ENCODE data around the gene WDR38. TPM values are rescaled to one million over a fixed set of nuclear protein-coding genes. Genes with fewer than 3 reads are reported as not detected.

WDR38 gene
- total RNA-seq, 1 donor from 2014 or later: not detected

DNA sequence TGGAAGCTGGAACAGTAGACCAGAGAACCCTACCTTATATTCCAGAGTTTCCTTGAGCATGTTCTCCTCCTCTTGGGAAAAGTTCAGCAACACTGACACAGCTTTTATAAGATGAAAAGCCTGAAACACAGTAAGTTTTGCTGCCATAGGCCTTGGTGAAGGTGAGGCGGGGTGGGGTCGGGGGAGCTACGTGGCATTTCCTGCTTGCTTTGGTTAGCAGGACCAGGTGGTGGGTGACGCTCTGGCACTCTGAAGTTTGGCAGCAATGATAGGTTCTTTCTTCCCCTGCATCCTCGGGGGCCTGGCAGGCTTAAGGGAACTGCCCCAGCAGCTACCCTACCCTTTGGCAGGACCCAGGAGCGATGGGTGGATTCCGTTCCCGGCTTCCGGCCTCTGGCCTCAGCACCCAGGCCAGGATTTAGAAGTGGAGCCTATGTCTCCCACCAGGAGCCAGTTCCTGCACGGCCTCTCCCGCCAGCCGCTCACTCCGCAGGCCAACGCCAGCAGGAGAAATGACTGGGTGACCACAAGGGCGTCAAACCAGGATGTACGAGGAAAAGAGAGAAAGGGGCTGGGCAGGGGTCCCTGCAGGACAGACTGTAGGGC, 28.0 kb downstream of the WDR38 start:
- no peak for DNase-seq (ENCODE audit: low spot score)

DNA sequence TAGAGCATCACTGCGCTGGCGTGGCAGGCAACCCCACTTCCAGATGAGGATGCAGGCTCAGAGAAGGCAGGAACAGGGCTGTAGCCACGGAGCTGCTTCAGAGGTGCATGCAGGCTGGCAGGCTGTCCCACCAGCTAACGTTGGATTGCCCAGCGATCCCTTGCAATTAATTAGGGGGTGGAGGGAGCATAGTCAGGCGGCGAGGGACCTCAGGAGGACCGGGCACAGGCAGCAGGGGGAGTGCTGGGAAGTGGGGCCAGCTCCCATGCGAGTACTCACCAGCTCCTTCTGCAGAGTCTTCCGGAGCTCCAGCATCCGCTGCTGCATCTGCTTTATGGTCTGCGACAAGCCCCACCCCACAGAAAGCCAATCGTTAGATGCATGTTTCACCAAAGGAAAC, 29.0 kb downstream of the WDR38 start:
- DNase-seq (ENCODE audit: low spot score): no peak

DNA sequence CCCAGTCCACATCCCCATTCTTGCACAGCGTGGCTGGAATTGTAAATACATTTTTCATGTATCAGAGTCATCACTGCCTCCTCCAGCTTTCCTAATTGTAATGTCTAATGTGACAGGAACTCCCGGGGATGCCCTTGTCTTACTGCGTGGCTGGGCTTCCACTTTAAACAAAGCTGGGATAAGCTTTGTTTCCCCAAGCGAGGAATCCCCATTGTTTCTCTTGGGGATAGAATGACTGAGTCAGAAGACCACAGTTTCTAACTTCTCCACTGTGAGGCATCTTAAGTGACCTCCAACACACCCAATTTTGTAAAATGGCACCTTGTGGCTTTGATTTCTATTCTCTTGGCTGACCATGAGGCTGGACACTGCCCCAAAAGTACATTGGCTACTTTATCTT, 31.1 kb downstream of the WDR38 start:
- DNase-seq (ENCODE audit: low spot score): no peak

- DNase-seq (ENCODE audit: low spot score): no peak
These were observed 32.3 kb downstream of the WDR38 start for GRCh38 chr9:124885551-124885950.

GRCh38 chr9:124886461-124886860, 33.2 kb downstream of the WDR38 start:
- DNase-seq (ENCODE audit: low spot score): no peak

- DNase-seq (ENCODE audit: low spot score): no peak
These were observed 33.7 kb downstream of the WDR38 start for GRCh38 chr9:124886866-124887492.

- no peak for DNase-seq (ENCODE audit: low spot score)
These were observed 34.6 kb downstream of the WDR38 start for GRCh38 chr9:124887832-124888231.

GRCh38 chr9:124889006-124889405, 35.7 kb downstream of the WDR38 start:
- no peak for DNase-seq (ENCODE audit: low spot score)

DNA sequence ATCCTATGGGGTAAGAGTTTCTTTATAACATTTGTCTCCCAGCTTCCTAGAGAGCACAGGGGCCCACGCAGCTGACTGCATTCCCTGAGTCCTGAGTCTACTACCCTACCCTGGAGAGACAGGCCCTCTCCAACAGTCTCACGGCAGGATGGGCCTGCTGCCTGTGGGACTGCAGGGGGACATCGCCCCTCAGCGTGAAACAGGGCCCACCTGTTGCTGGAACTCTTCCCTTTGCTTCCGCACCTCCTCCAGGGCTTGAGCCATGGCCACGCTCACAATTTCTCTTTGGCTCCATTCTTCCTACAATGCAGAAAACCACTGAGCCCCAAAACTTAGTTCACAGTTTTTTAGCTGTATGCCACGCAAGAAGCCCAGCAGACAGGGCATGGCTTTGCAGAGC, 36.9 kb downstream of the WDR38 start:
- no peak for DNase-seq (ENCODE audit: low spot score)

DNA sequence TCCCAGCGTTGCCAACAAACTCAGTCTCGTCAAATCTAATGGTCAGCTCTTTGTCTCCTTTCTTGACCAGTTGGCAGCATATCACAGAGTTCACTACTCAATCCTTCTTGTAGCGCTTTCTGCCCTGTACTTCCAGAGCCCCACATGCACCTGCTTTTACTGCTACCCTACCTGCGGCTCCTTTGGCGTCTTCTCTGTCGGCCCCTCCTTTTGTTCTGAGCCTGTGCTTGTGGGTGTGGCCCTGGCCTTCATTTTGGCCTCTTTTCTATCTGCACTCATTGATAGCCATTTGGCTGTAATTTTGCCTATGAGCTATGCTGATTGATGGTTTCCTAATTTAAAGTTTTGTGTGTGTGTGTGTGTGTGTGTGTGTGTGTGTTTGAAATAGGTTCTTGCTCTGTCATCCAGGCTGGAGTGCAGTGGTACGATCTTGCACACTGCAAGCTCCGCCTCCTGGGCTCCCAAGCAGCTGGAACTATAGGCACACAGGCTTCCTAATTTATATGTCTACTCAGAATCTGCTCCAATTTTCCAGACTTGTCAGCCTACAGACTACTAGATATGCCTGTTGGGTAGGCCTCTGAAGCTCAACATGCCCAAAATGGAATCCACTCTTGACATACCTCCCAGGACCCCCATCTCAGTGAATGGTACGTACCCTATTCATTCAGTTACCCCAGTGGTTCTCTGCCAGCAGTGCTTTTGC, 40.9 kb downstream of the WDR38 start:
- DNase-seq (ENCODE audit: low spot score): no peak

GRCh38 chr9:124894741-124895170, 41.5 kb downstream of the WDR38 start:
- DNase-seq (ENCODE audit: low spot score): peak; percentile 24

- DNase-seq (ENCODE audit: low spot score): no peak
These were observed 44.6 kb downstream of the WDR38 start for GRCh38 chr9:124897570-124898460.

GRCh38 chr9:124899845-124900244, 46.6 kb downstream of the WDR38 start:
- peak; percentile 7 for DNase-seq (ENCODE audit: low spot score)

- DNase-seq (ENCODE audit: low spot score): no peak
These were observed 53.7 kb downstream of the WDR38 start for GRCh38 chr9:124906966-124907365.

Other genes with a start within 250 kb of the WDR38 start
- 0.72 TPM for gene NR6A1, start 82.1 kb upstream of the WDR38 start, total RNA-seq (ENCODE audit: insufficient read depth, low replicate concordance)
- 9.6 TPM for gene OLFML2A, start 76.3 kb upstream of the WDR38 start, total RNA-seq (ENCODE audit: insufficient read depth, low replicate concordance)
- gene RPL35, start 8.5 kb downstream of the WDR38 start, total RNA-seq (ENCODE audit: insufficient read depth, low replicate concordance): 1,684 TPM
- gene ARPC5L, start 8.7 kb downstream of the WDR38 start, total RNA-seq (ENCODE audit: insufficient read depth, low replicate concordance): 10.1 TPM
- gene GOLGA1, start 87.6 kb downstream of the WDR38 start, total RNA-seq (ENCODE audit: insufficient read depth, low replicate concordance): 12.3 TPM